Coronary artery (tissue), 2 donors: ENCODE measurements around the gene PPRC1.

ENCODE experiments used
- DNase-seq: peaks from one replicate; pipeline ENCODE4 v3.0.0-alpha.2; 2017; ENCODE audit warnings: low spot score
- H3K27ac ChIP-seq, 2 donors: fragments of 200-600 bp; sonication (generic); one replicate each; pipeline ENCODE4 v1.5.1; 2016 to 2019
- H3K4me3 ChIP-seq: fragments of 200-600 bp; sonication (generic); 2 replicates; pipeline ENCODE4 v1.5.1; 2016; ENCODE audit warnings: mild to moderate bottlenecking, moderate library complexity
- TF ChIP-seq, protein P1 (sequence below): fragments of 200-600 bp; sonication (generic); IDR thresholded peaks from one replicate; pipeline ENCODE4 v1.5.1; 2019; ENCODE audit warnings: antibody characterized with exemption

The PPRC1 gene

GRCh38 chr10:102159051-102159597 lies 26.3 kb downstream of the PPRC1 start:
- H3K4me3 ChIP-seq = no peak overlapping the region
- TF ChIP-seq, protein P1, sequence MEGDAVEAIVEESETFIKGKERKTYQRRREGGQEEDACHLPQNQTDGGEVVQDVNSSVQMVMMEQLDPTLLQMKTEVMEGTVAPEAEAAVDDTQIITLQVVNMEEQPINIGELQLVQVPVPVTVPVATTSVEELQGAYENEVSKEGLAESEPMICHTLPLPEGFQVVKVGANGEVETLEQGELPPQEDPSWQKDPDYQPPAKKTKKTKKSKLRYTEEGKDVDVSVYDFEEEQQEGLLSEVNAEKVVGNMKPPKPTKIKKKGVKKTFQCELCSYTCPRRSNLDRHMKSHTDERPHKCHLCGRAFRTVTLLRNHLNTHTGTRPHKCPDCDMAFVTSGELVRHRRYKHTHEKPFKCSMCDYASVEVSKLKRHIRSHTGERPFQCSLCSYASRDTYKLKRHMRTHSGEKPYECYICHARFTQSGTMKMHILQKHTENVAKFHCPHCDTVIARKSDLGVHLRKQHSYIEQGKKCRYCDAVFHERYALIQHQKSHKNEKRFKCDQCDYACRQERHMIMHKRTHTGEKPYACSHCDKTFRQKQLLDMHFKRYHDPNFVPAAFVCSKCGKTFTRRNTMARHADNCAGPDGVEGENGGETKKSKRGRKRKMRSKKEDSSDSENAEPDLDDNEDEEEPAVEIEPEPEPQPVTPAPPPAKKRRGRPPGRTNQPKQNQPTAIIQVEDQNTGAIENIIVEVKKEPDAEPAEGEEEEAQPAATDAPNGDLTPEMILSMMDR = no peak
- H3K27ac ChIP-seq = no peak overlapping the region
- no peak for DNase-seq

- H3K27ac ChIP-seq = no peak overlapping the region
- H3K4me3 ChIP-seq = no peak overlapping the region
- TF ChIP-seq, protein P1 = no peak
- no peak for DNase-seq
These were observed 27.0 kb downstream of the PPRC1 start for GRCh38 chr10:102159831-102160230.

- Histone ChIP-seq H3K4me3 (no peak overlapping the region), H3K27ac (no peak overlapping the region)
- no peak for DNase-seq
- TF ChIP-seq, protein P1 = no peak
These were observed 30.6 kb downstream of the PPRC1 start for GRCh38 chr10:102163342-102163989.

GRCh38 chr10:102167861-102168260 lies 35.0 kb downstream of the PPRC1 start:
- Histone ChIP-seq H3K4me3 (no peak overlapping the region), H3K27ac (no peak overlapping the region)
- DNase-seq = no peak
- TF ChIP-seq, protein P1 = no peak

GRCh38 chr10:102170602-102171001 lies 37.8 kb downstream of the PPRC1 start:
- no peak overlapping the region for H3K4me3 ChIP-seq
- no peak overlapping the region for H3K27ac ChIP-seq
- no peak for DNase-seq
- TF ChIP-seq, protein P1 = no peak

- TF ChIP-seq, protein P1 = no peak
- Histone ChIP-seq H3K27ac (no peak overlapping the region), H3K4me3 (no peak overlapping the region)
- DNase-seq = no peak
These were observed 39.4 kb downstream of the PPRC1 start for GRCh38 chr10:102172288-102172687.

DNA sequence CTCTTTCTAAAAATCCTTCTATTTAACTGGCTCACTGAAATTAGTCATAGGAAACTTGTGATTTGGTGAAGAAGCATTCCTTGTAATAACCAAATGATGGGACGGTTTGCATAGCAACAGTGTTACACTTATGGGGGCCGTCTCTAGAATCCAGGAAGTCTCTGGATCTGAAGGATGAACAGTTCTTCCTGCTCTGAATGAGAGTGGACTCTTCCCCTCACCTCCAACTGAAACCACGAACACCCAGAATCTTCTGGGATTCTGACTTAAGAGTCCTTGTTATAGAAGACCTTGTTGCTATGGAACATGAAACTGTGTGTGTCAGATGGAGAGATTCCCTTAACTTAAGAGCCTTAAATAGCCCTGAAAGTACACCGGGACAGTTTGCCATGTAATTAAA lies 42.6 kb downstream of the PPRC1 start:
- TF ChIP-seq, protein P1 = no peak
- H3K27ac ChIP-seq = no peak overlapping the region
- DNase-seq = no peak
- no peak overlapping the region for H3K4me3 ChIP-seq
